ENCODE measurements around the gene FAM83G. TPM values are rescaled to one million over a fixed set of nuclear protein-coding genes. Genes with fewer than 3 reads are reported as not detected.

Gene FAM83G
- total and polyA plus RNA-seq, 4 donors = 2.2 to 11.9 (median 7.5) TPM

DNA sequence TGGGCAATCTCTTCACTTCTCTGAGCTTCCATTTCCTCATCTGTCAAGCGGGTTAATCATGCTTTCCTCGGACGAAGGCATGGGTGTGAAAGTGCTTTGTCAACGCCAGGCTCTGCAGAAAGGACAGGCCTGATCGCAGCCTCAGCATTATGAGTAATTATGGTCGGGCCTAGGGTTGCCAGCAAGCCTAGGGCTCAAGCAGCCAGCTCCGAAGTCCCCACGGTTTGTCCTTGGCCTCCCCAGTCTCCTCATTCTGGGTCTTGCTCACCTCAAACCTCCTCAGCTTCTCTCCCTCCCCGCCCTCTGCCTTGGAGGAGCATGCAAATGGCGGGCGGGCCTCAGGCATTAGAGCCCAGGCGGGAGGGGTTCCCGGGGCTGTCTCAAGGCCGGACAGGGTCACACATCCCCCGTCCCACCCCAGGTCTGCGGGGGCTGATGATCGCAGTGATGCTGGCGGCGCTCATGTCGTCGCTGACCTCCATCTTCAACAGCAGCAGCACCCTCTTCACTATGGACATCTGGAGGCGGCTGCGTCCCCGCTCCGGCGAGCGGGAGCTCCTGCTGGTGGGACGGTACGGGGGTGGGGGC, 10.2 kb upstream of the FAM83G start:
- Histone ChIP-seq H3K9ac (ENCODE audit: insufficient read depth in 1 of 2, low read length in 2 of 2) (no peak overlapping the region), H3K27me3 (ENCODE audit: control insufficient read depth in 3 of 3, insufficient read depth in 3 of 3, low read length in 2 of 3) (no peaks in the 10 kb centered on the region), H3K27ac (ENCODE audit: low read depth in 1 of 2, low read length in 1 of 2) (no peak overlapping the region), H3K36me3 (ENCODE audit: control insufficient read depth in 4 of 4, insufficient read depth in 4 of 4, low read length in 4 of 4) (no peaks in the 10 kb centered on the region), H3K4me3 (no peak overlapping the region), H3K9me3 (ENCODE audit: control insufficient read depth in 4 of 4, insufficient read depth in 3 of 4, low read length in 3 of 4) (no peaks in the 10 kb centered on the region), H3K4me1 (ENCODE audit: control insufficient read depth in 5 of 5, insufficient read depth in 5 of 5, low read length in 5 of 5) (peaks cover 0 to 7% (median 0%) of the 10 kb centered on the region in 5 donors)
- DNase-seq (no peak), ATAC-seq (ENCODE audit: insufficient read depth, low FRiP score) (no peak)
- TF ChIP-seq, protein P1, sequence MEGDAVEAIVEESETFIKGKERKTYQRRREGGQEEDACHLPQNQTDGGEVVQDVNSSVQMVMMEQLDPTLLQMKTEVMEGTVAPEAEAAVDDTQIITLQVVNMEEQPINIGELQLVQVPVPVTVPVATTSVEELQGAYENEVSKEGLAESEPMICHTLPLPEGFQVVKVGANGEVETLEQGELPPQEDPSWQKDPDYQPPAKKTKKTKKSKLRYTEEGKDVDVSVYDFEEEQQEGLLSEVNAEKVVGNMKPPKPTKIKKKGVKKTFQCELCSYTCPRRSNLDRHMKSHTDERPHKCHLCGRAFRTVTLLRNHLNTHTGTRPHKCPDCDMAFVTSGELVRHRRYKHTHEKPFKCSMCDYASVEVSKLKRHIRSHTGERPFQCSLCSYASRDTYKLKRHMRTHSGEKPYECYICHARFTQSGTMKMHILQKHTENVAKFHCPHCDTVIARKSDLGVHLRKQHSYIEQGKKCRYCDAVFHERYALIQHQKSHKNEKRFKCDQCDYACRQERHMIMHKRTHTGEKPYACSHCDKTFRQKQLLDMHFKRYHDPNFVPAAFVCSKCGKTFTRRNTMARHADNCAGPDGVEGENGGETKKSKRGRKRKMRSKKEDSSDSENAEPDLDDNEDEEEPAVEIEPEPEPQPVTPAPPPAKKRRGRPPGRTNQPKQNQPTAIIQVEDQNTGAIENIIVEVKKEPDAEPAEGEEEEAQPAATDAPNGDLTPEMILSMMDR (IDR thresholded peaks at IDR 0.05; ENCODE audit: control extremely low read depth, extremely low read depth) = no peak
- 84 to 91% methylated on average over 29 of the region's 29 CpGs for WGBS, 2 donors

DNA sequence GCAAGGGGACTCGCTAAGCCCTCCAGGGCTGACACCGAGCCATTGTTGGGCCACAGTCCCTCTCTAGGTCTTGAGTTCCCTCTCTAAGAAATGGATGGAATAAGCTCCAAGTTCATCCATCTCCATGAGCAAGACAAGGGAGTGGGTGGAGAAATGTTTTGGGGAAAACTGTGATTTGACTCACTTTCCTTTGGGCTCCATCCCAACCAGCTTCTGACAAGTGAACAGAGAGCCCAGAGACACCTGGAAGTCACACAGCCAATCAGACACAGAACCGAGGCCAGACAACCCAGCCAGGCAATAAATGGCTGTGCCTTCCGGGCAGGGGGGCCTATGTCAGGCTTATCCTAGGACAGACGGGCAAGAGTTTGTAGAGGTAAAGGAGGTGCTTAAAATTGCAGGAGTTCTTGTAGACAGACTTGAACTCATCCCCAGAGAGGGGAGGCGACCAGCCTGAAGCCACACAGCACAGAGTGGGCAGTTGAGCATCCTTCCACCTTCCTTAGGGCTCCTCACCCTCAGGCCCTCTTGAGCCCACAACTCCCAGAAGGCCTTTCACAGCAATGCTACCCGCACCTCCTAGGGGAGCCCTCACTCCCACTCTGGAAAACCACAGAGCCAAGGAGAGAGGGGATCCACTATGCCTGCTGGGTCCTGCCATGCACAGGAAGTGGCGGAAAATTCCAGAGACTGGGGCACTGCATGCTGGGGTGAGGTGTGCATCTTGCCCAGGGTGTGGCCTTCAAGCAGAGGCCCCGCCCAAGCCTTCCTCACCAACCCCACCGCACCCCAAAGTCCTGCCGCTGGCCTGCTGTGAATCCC, 9.5 kb upstream of the FAM83G start:
- ATAC-seq (ENCODE audit: insufficient read depth, low FRiP score) (no peak), DNase-seq (no peak)
- Histone ChIP-seq H3K27me3 (ENCODE audit: control insufficient read depth in 3 of 3, insufficient read depth in 3 of 3, low read length in 2 of 3) (no peaks in the 10 kb centered on the region), H3K27ac (ENCODE audit: low read depth in 1 of 2, low read length in 1 of 2) (no peak overlapping the region), H3K4me1 (ENCODE audit: control insufficient read depth in 5 of 5, insufficient read depth in 5 of 5, low read length in 5 of 5) (peaks cover 0 to 7% (median 0%) of the 10 kb centered on the region in 5 donors), H3K4me3 (no peak overlapping the region), H3K36me3 (ENCODE audit: control insufficient read depth in 4 of 4, insufficient read depth in 4 of 4, low read length in 4 of 4) (no peaks in the 10 kb centered on the region), H3K9me3 (ENCODE audit: control insufficient read depth in 4 of 4, insufficient read depth in 3 of 4, low read length in 3 of 4) (no peaks in the 10 kb centered on the region), H3K9ac (ENCODE audit: insufficient read depth in 1 of 2, low read length in 2 of 2) (no peak overlapping the region)
- TF ChIP-seq, protein P1 (IDR thresholded peaks at IDR 0.05; ENCODE audit: control extremely low read depth, extremely low read depth) = no peak
- WGBS, 2 donors = 85 to 95% methylated on average over 11 of the region's 11 CpGs

DNA sequence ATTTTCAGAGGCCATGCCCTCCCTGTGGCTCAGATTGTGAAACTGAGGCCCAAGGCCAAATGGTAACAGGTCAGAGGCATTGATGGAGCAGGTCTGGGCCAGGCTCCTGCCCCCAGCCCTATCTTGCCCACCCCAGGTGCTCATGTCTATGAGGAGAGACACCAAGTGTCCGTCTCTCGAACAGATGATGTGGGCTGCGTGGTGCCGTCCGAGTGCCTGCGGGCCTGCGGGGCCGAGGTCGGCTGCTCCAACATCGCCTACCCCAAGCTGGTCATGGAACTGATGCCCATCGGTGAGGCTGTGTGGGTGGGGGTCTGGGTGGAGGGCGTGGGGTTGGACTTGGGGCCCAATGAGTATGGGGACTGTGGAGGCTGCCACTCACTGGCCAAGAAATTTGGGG, 8.7 kb upstream of the FAM83G start:
- no peaks in the 10 kb centered on the region for H3K9me3 ChIP-seq (ENCODE audit: control insufficient read depth in 4 of 4, insufficient read depth in 3 of 4, low read length in 3 of 4)
- TF ChIP-seq, protein P1 (IDR thresholded peaks at IDR 0.05; ENCODE audit: control extremely low read depth, extremely low read depth) = no peak
- DNase-seq = no peak
- peaks cover 0 to 7% (median 0%) of the 10 kb centered on the region in 5 donors for H3K4me1 ChIP-seq (ENCODE audit: control insufficient read depth in 5 of 5, insufficient read depth in 5 of 5, low read length in 5 of 5)
- no peak overlapping the region for H3K27ac ChIP-seq (ENCODE audit: low read depth in 1 of 2, low read length in 1 of 2)
- H3K27me3 ChIP-seq (ENCODE audit: control insufficient read depth in 3 of 3, insufficient read depth in 3 of 3, low read length in 2 of 3) = no peaks in the 10 kb centered on the region
- ATAC-seq (ENCODE audit: insufficient read depth, low FRiP score) = no peak
- H3K36me3 ChIP-seq (ENCODE audit: control insufficient read depth in 4 of 4, insufficient read depth in 4 of 4, low read length in 4 of 4) = no peaks in the 10 kb centered on the region
- H3K4me3 ChIP-seq = no peak overlapping the region
- 96 to 98% methylated on average over 12 of the region's 12 CpGs for WGBS, 2 donors
- H3K9ac ChIP-seq (ENCODE audit: insufficient read depth in 1 of 2, low read length in 2 of 2) = no peak overlapping the region
